GM19023 (cell line): ENCODE data around the gene SCD5.

Experiments used
- ATAC-seq: cut with Tn5 transposase; IDR thresholded peaks from one replicate; pipeline ENCODE4 v1.9.1; 2021; ENCODE audit warnings: mild to moderate bottlenecking, moderate library complexity; ENCODE audit not compliant: unreplicated experiment

Gene SCD5

DNA sequence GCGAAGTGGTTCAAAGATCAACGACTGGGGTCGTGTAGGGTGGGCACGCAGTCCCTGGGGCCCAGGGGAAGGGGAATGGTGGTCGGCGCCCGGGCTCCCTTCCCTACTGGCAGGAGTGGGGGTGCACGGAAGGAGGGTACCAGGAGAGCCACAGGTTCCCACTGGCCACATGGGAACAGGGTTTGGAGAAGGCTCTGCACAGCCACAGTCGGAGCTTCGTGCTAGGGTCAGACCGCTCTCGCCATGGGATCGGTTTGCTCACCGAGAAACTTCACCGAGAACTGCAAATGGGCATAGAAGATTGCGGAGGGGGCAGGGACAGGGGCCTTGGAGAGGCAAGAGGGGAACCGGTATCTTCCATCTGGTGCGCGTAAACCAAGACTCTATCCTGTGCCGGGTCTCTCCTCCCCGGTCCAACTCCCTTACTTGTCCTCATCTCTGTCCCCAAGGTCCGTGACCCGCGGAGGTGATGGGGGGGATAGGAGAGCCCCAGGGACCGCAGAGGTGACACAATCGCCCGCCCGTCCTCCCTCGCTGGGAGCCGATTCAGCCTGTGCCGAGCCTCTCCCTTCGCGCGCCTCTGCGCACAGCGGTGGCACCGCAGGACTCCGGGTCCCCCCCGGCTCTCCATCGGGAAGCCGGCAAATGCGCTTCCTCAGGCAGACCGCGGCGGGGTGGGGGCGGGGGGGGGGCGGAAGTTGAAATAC is 1.0 kb downstream of the SCD5 start:
- no peak for ATAC-seq

DNA sequence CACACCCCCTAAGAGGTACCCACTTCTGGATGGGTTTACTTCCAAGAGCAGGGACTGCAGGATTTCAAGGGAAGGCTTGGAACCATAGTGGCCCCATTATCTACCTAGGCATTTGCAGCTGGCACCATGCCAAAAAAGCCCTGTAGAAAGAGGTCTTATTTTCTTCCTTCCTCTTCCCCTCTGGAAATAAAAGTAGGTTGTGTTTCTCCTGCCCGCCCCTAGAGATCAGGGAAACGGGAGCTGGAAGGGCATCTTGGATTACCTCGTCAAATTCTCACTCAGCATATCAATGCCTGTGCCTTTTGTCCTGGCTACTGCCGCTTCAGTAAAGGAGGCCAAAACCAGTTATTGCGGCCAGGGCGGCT is 1.6 kb downstream of the SCD5 start:
- ATAC-seq = no peak

DNA sequence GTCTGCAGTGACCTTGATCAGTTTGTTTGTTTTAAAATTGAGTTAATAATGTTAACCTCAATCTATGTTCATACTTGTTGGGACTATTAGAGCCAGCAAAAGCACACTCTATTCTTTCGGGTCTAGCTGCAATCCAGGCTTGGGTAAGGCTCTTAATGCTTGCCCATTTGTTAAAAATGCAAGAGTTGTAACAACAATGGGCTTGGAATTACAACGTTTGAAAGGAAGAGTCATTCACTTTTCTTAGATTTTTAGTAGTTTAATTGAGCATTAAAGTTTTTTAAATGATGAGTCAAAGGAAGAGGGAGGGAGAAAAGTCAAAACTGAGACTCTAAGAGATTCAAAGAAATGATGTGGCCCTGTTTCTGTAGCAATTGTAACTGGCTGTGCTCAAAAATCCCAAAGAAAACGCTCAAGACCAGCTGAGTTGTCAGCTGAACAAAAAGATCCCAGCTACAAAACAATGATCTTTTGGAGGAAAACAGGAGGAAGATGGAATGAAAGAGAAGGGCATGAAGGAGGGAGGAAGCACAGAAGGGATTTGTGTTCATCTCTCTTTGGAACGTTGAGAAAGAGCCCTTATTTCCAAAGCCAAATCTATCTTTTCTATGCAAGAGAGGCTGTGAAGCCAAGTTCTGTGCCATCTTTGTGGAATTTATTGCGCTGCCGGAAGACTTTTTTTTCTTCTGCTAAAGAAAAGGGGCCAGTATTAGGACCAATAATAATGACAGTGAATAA is 5.5 kb downstream of the SCD5 start:
- ATAC-seq = no peak

DNA sequence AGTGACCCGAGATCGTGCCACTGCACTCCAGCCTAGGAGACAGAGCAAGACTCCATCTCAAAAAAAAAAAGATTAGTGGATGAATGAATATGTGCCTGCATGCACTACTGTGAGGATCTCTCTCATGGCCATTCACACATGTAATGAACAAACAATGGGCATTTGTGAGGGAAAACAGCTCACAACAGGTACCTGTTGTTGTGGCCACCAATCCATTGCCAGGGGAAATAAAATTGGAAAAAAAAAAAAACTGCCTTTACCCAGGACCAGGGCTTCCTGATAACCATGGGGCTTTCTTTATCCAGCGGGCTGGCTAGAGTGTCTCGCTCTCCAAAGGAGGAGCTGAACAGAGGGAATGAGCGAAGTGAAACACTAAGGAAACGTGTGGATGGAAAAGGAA is 7.4 kb downstream of the SCD5 start:
- no peak for ATAC-seq

- no peak for ATAC-seq
Observed at GRCh38 chr4:82790060-82790660, 8.4 kb downstream of the SCD5 start.

DNA sequence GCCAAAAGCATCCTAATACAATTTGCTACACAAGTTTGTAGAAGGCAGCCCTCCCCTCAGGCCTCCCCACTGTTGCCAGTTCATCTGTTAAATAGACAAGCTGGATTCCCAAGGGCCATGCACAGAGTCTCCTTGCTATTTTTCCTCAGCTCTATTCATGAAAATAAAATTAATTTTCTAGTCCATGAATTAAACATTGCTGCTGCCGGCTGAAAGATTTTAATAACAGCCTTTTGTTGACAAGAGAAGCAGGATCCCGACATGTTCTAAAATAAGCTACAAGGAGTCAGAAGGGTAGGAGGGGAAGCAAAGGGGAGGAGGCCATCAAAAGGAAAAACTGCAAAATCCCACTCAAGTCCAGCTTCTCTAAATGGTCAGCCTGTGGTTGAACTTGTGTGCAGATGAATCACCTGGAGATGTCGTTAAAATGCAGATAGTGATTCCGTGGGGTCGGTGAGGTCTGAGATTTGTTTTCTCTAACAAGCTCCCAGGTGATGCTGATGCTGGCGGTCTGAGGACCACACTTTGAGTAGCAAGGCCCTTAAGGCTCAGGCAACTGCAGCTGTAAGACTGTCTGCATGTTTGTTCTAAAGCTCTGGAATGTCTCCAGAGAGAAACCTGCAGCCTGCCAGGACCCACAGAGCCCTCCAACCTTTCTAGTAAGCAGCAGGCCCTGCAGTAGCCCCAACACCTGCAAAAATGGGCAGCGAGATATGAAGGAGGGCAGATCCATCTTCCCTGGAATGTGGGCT is 9.4 kb downstream of the SCD5 start:
- no peak for ATAC-seq

DNA sequence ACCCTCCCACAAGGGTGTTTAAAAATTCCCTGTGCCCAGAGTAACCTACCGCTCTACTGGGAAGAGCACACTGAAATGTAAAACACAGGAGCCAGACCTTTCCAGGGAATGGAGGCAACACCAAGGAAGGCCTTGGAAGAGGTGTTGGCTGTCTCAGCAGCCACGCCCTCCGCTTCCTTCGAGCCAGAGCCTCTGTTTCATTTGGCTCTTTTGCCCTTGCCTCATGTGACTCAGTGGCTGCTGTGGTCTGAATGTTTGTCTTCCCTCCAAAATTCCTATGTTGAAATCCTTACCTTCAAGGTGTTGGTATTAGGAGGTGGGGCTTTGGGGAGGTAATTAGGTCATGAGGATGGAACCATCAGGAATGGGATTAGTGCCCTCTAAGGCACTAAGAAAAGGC is 11.3 kb downstream of the SCD5 start:
- ATAC-seq = no peak

- no peak for ATAC-seq
Observed at GRCh38 chr4:82786828-82787227, 11.8 kb downstream of the SCD5 start.

DNA sequence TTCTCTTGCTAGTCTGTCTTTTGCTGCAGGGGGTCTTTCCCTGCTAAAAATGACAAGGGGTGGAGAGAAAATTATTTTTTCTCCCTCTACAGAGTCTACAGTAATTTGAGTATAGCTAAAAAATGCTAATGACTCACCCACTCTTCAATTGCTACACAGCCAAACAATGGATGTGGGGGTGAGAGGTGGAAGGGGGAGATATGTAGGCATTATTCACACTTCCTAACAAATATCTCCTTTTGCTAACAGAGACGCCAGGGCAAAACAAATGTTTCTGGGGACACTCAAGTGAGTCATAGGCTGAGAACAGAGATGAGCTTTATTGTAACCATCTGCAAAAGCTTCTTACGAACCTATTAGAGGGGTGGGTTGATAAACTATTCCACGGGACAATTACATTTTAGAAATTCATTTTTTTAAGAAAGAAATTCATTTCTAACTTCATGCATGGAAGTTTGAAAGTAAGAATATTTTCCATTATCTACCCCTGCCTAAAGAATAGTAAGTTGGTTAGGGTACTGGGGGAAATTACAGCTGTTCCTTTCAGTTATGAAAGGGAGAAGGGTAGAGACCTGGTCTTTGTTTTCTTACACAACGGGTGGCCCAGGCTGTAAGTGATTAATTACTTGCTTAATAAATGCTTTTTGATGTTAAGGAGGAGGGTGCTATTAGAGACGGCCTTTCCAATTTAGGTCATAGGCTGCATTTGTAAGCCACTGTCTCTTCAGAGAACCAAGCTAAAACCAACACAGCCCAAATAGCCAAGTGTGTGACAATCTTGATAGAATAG is 12.8 kb downstream of the SCD5 start:
- no peak for ATAC-seq

DNA sequence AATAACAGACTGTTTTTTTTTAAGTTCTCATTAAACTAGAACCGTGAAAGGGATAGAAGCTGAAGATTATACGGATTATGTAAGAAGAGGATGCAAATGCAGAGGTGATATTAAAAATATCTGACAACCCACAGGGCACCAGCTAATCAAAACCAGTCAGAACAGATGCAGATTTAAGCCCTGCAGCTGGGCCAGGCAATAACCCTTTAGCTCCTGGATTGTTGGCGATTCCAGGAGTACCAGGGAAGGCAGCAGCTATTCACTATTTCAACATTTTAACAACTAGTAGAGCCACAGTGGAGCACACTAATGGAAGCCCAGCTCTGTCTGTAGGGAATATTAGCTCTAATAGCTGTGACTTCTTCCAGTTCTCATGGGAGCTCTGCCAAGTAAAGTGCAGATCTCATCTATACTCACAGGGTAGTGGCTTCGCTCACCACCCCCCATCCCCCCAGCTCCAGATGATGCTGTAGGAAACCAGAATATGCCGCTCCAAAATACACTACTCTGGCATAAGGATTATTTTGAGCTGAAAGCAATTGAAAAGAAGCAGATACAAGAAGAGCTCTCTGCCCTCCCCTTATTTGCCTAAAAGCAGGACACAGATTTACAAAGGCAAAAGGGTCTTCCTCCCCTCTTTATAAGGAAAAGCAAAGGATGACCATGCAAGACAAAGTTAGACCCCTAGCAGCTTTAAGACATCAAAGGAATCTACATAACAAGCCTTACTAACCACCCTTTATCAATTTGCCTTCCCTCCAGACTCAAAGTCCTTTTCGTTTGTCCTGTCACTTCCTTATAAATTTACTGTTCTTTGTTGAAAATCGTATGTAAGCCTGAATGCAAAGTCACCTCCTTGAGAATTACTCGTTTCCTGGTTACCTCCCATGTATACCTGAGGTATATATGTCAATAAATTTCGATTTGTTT is 13.7 kb downstream of the SCD5 start:
- no peak for ATAC-seq

DNA sequence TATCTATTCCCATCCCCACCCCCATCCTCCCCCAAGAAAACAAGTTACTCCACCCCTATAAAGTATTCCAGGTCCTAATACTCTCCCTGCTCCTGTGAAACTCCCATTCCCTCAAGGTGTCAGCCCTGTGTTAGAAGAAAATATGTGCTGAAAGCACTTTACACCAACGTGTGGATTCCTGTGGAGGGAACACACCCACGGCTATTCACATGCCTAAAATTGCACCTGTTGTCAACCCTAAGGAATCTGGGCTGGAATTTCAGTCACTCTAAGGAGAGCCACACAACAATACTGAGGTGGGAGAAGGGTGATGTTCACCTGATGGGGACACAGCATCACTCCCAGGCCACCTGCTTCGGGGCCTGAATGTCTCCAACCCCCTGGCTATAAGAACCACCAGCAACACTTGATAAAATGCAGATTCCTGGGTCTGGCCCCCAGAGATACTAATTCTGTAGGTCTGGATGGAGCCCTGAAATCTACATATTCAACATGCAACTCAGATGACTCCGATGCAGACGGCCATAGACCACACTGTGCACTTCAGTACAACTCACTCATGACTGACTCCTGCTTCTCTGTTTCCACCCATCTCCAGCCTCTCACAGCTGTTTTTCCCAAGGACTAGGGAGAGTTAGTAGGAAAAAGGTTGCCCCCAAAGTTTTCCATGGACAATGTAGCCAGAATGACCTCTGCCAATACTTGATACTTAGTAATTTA is 15.8 kb downstream of the SCD5 start:
- no peak for ATAC-seq

GRCh38 chr4:82780752-82781231 is 17.8 kb downstream of the SCD5 start:
- no peak for ATAC-seq

DNA sequence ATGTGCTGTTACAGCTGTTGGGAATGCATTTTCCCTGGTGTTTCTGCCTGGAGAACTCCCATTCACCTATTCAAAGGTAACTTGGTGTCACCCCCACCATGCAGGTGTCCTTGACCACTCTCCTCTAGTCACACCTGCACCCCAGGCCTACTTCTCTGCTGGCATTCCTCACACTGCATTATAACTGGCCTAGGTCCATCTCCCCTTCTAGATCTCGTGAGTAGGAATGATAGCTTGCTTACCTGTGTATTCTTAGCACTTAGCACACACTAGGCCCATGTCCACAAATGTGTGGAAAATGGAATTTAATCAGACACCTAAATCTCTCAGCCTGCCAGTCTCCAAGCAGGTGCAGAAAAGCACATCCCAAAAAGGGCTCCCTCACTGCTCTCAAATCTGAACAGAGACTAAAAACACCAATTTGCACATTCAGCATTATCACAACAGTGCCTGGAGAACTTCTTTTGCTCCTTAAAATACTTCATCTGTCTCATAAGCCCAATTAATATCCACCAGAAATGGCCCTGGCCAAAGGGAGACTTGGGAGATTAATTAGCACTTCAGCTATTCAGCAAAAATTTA is 18.3 kb downstream of the SCD5 start:
- no peak for ATAC-seq

- ATAC-seq = no peak
Observed at GRCh38 chr4:82779032-82779431, 19.6 kb downstream of the SCD5 start.

- no peak for ATAC-seq
Observed at GRCh38 chr4:82777857-82778525, 20.6 kb downstream of the SCD5 start.

DNA sequence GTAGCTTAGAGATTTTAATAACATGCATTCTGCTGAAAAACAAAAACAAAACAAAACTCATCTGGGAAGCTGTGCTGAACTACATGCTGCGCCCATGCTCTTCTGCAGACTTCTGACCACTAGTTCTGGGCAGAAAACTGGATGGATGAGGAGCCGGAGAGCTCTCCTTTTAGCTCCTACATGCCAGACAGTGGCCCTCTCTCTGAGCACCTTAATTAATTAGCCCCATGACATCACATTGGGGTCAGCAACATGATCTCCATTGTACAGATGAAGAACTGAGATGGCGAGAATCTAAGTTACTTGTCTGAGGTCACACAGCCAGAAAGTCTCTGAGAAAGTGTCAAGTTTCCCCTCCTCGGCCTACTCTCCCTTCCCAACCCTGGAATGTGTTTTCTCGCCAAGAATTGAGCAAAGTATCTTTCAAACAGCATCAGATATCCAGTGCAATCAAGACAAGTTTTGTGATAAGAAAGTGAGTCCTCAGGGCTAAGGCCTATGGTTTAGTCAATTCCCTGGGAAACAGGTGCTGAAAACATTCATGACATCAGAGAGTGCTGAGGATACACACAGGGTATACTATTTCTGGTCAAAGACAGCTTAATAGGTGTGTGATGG is 21.6 kb downstream of the SCD5 start:
- no peak for ATAC-seq

DNA sequence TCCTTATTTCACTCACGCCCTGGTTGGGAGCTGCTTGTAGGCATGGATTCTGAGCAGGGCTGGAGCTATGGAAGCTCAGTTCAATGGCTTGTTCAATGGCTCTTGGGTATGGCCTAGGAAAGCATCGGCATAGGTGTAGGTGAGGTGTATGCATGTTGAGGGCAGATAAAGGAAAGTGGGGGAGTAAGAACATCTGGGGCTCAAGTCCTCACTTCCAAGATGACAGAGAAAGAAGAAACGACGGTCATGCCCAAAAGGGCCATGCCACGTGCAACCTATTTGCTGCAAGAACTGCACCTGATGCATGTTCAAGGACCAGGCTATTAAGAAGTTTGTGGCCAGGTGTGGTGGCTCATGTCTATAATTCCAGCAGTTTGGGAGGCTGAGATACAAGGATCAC is 23.4 kb downstream of the SCD5 start:
- ATAC-seq = no peak
